NCI-H1092 treated with DMSO at 0.1 percent for 48 hours (cell line): Measurements from ENCODE around the gene NPB.
A peak's percentile ranks its signal among the peaks of the same experiment; 100 is the strongest.

Source experiments
- DNase-seq: peaks from one replicate; lab custom pipeline; 2025; lab: John Stamatoyannopoulos, UW

Gene NPB

GRCh38 chr17:81869221-81870130 lies 32.6 kb upstream of the NPB start:
- no peak for DNase-seq

GRCh38 chr17:81870131-81870980 lies 31.7 kb upstream of the NPB start:
- DNase-seq, result no peak

- no peak for DNase-seq
Observed at GRCh38 chr17:81870981-81871386, 31.1 kb upstream of the NPB start, which contains the start of gene ARHGDIA. ARHGDIA (minus strand) TSS chr17:81871337; CDS start chr17:81869930, 1,407 bp downstream.

GRCh38 chr17:81871387-81872230 lies 30.4 kb upstream of the NPB start:
- peak; percentile 77 for DNase-seq

- DNase-seq, result no peak
Observed at GRCh38 chr17:81877569-81877968, 24.5 kb upstream of the NPB start.

GRCh38 chr17:81878294-81878693 lies 23.7 kb upstream of the NPB start:
- no peak for DNase-seq

GRCh38 chr17:81879121-81879520 lies 22.9 kb upstream of the NPB start:
- DNase-seq, result no peak

GRCh38 chr17:81884520-81884919 lies 17.5 kb upstream of the NPB start:
- no peak for DNase-seq

GRCh38 chr17:81884968-81885367 lies 17.1 kb upstream of the NPB start:
- DNase-seq, result no peak

- no peak for DNase-seq
Observed at GRCh38 chr17:81885454-81885853, 16.6 kb upstream of the NPB start.

GRCh38 chr17:81885869-81886548 lies 16.0 kb upstream of the NPB start:
- DNase-seq, result no peak

- no peak for DNase-seq
Observed at GRCh38 chr17:81888105-81888987, 13.7 kb upstream of the NPB start.

GRCh38 chr17:81888988-81889595 lies 12.9 kb upstream of the NPB start:
- no peak for DNase-seq

- DNase-seq, result no peak
Observed at GRCh38 chr17:81889602-81890001, 12.4 kb upstream of the NPB start.

GRCh38 chr17:81890447-81891302 lies 11.4 kb upstream of the NPB start:
- DNase-seq, result no peak

GRCh38 chr17:81891303-81891552 lies 10.8 kb upstream of the NPB start:
- DNase-seq, result no peak

GRCh38 chr17:81895400-81895799 lies 6.6 kb upstream of the NPB start:
- no peak for DNase-seq

GRCh38 chr17:81898029-81898866 lies 3.8 kb upstream of the NPB start:
- no peak for DNase-seq
